B cell (primary cell): ENCODE data around the gene CAMTA1. TPM values are rescaled to one million over a fixed set of nuclear protein-coding genes. Genes with fewer than 3 reads are reported as not detected.

Experiments
- ATAC-seq: fragments of 200-7000 bp; cut with Tn5 transposase; one replicate; pipeline ENCODE4 v1.10.0; 2021; ENCODE audit warnings: low read depth, mild to moderate bottlenecking, moderate number of reproducible peaks, moderate library complexity
- CTCF ChIA-PET: fragments of 350-600 bp; sonication (Branson Sonifier 250); formaldehyde crosslinking; loops from one replicate; lab custom pipeline; 2021; ENCODE audit warnings: antibody characterized with exemption, inconsistent platforms; lab: Charles Lee
- POLR2A ChIA-PET: fragments of 350-600 bp; sonication (Branson Sonifier 250); formaldehyde crosslinking; loops from one replicate; lab custom pipeline; 2021; ENCODE audit warnings: antibody characterized with exemption; lab: Charles Lee
- DNase-seq: peaks from one replicate; pipeline ENCODE4 v3.0.0; 2013
- H2AFZ ChIP-seq: 2 replicates; pipeline ENCODE4 v1.6.1; 2012; ENCODE audit warnings: mild to moderate bottlenecking, low read depth, low read length; ENCODE audit not compliant: insufficient read depth, poor library complexity, severe bottlenecking
- H3K27ac ChIP-seq, 2 donors: 1 replicate in 1 of 2; 2 replicates in 1 of 2; pipeline ENCODE4 v1.5.1; 2012 to 2013; ENCODE audit warnings: low read length in 2 of 2, mild to moderate bottlenecking in 2 of 2, moderate library complexity in 1 of 2
- H3K27me3 ChIP-seq, 4 experiments: fragments of 200-600 bp in 1 of 4; sonication (generic) in 1 of 4; replicated peaks in 1 of 4; 1 replicate in 2 of 4; 2 replicates in 2 of 4; pipeline versions ENCODE4 v1.6.1 to v1.7.0; 2013 to 2016; ENCODE audit warnings: low read length in 3 of 4, mild to moderate bottlenecking in 2 of 4, mixed read lengths in 1 of 4, moderate library complexity in 1 of 4; ENCODE audit not compliant: insufficient read depth in 4 of 4, control insufficient read depth in 3 of 4; ENCODE audit errors: control extremely low read depth in 1 of 4
- H3K36me3 ChIP-seq, 2 experiments: replicated peaks in 1 of 2; 1 replicate in 1 of 2; 2 replicates in 1 of 2; pipeline versions ENCODE4 v1.6.1 to v1.7.1; 2013; ENCODE audit warnings: low read length in 1 of 2; ENCODE audit not compliant: insufficient read depth in 2 of 2, control insufficient read depth in 1 of 2; ENCODE audit errors: control extremely low read depth in 1 of 2, extremely low read depth in 1 of 2
- H3K4me1 ChIP-seq, 2 donors: fragments of 200-600 bp in 1 of 2; sonication (generic) in 1 of 2; 1 replicate in 1 of 2; 2 replicates in 1 of 2; pipeline versions ENCODE4 v1.5.1 to v1.6.1; 2013 to 2017; ENCODE audit warnings: low read length in 2 of 2; ENCODE audit not compliant: control insufficient read depth in 2 of 2, insufficient read depth in 2 of 2
- H3K4me2 ChIP-seq: replicated peaks from 2 replicates; pipeline ENCODE3; 2012; ENCODE audit warnings: mild to moderate bottlenecking, low read depth, low read length; ENCODE audit not compliant: poor library complexity, severe bottlenecking
- H3K4me3 ChIP-seq, 5 experiments: fragments of 200-600 bp in 1 of 5; sonication (generic) in 1 of 5; 1 replicate in 3 of 5; 2 replicates in 2 of 5; pipeline versions ENCODE4 v1.5.1 to v1.7.0; 2011 to 2016; ENCODE audit warnings: low read length in 4 of 5, mild to moderate bottlenecking in 4 of 5, low read depth in 2 of 5, control low read depth in 1 of 5, moderate library complexity in 1 of 5; ENCODE audit not compliant: insufficient read depth in 1 of 5; ENCODE audit errors: control extremely low read depth in 1 of 5, extremely low read depth in 1 of 5
- H3K79me2 ChIP-seq: fragments of 200-600 bp; sonication (generic); one replicate; pipeline ENCODE4 v1.6.0; 2016; ENCODE audit warnings: low read length; ENCODE audit not compliant: control insufficient read depth, insufficient read depth
- H3K9ac ChIP-seq: fragments of 200-600 bp; sonication (generic); 2 replicates; pipeline ENCODE4 v1.6.1; 2017; ENCODE audit warnings: mild to moderate bottlenecking, low read length, moderate library complexity
- H3K9me3 ChIP-seq, 3 donors: one replicate each; pipeline versions ENCODE4 v1.6.1 to v1.7.1; 2013; ENCODE audit warnings: low read length in 2 of 3; ENCODE audit not compliant: control insufficient read depth in 2 of 3, insufficient read depth in 1 of 3; ENCODE audit errors: control extremely low read depth in 1 of 3
- H4K20me1 ChIP-seq: 2 replicates; pipeline ENCODE4 v1.6.0; 2012; ENCODE audit warnings: mild to moderate bottlenecking, low read length; ENCODE audit not compliant: insufficient read depth, control insufficient read depth, poor library complexity, severe bottlenecking
- H3K27ac Mint-ChIP-seq: one replicate; pipeline ENCODE4 v1.8.0; 2021; ENCODE audit warnings: mixed read lengths
- H3K27me3 Mint-ChIP-seq: one replicate; pipeline ENCODE4 v1.8.0; 2021; ENCODE audit warnings: mixed read lengths
- H3K4me1 Mint-ChIP-seq: one replicate; pipeline ENCODE4 v1.8.0; 2021; ENCODE audit warnings: mixed read lengths
- H3K4me3 Mint-ChIP-seq: one replicate; pipeline ENCODE4 v1.8.0; 2021; ENCODE audit warnings: mixed read lengths
- H3K9me3 Mint-ChIP-seq: one replicate; pipeline ENCODE4 v1.8.0; 2022; ENCODE audit warnings: mixed read lengths; ENCODE audit not compliant: insufficient read depth
- CTCF ChIP-seq: fragments of 200-600 bp; IDR thresholded peaks from one replicate; pipeline ENCODE4 v1.8.0; 2022; ENCODE audit warnings: antibody characterized with exemption, mild to moderate bottlenecking
- EZH2 ChIP-seq: IDR thresholded peaks from 2 replicates; pipeline ENCODE4 v1.6.1; 2012; ENCODE audit warnings: borderline replicate concordance, low read depth, mild to moderate bottlenecking, moderate library complexity, low read length; ENCODE audit not compliant: insufficient read depth, poor library complexity, severe bottlenecking
- WGBS: methylation state at CpG from one replicate; pipeline ENCODE4 v1.1.5; 2013; ENCODE audit warnings: missing lambda C conversion rate; ENCODE audit not compliant: insufficient coverage; 5-methylcytosine and 5-hydroxymethylcytosine counted together
- intact Hi-C: fragments of 100-400 bp; cut with micrococcal nuclease; formaldehyde crosslinking; loops from one replicate; pipeline ENCODE4 v1.10.0; 2022
- polyA plus RNA-seq: library from polyadenylated mRNA; depleted of rRNA; stranded (reverse); fragments of >200 nt; gene quantifications from 2 replicates; pipeline ENCODE4 v1.2.3, GENCODE V29; 2012
- total RNA-seq, 2 donors: library from RNA; stranded (reverse); fragments of 120-200 nt in 1 of 2; gene quantifications; 1 replicate in 1 of 2; 2 replicates in 1 of 2; pipeline versions ENCODE4 v1.2.3 to v1.2.4, GENCODE V29; 2013 to 2022

The CAMTA1 gene
- total and polyA plus RNA-seq, 2 donors (not counting 1 experiment from before 2014, with no cell fraction given), result 42.2 to 45.7 TPM

- Mint-ChIP-seq H3K27me3 (peaks cover 5% of the 10 kb centered on the region), H3K4me1 (no peaks in the 10 kb centered on the region), H3K9me3 (no peaks in the 10 kb centered on the region), H3K4me3 (no peak overlapping the region), H3K27ac (no peak overlapping the region)
- DNase-seq (no peak), ATAC-seq (no peak)
- ChIA-PET CTCF (no interaction called here), POLR2A (no interaction called here)
- H3K79me2 ChIP-seq, result no peaks in the 10 kb centered on the region
- no peak overlapping the region for H2AFZ ChIP-seq
- H3K4me3 ChIP-seq, result no peak overlapping the region
- no peak overlapping the region for H3K27ac ChIP-seq
- no peaks in the 10 kb centered on the region for H3K9me3 ChIP-seq
- TF ChIP-seq CTCF, result no peak
- no peak for TF ChIP-seq EZH2
- H3K4me1 ChIP-seq, result no peaks in the 10 kb centered on the region
- intact Hi-C loops, result no loop called here
- H3K9ac ChIP-seq, result no peak overlapping the region
- no peaks in the 10 kb centered on the region for H3K36me3 ChIP-seq
- no peaks in the 10 kb centered on the region for H4K20me1 ChIP-seq
- no peak overlapping the region for H3K4me2 ChIP-seq
- WGBS, result 79% methylated on average over 3 of the region's 4 CpGs
- H3K27me3 ChIP-seq, result no peaks in the 10 kb centered on the region
Observed at GRCh38 chr1:6948861-6949260, 163.6 kb downstream of the CAMTA1 start.

- H3K4me1 Mint-ChIP-seq, result no peaks in the 10 kb centered on the region
- H3K4me1 ChIP-seq, result no peaks in the 10 kb centered on the region
- CTCF ChIA-PET, result no interaction called here
- POLR2A ChIA-PET, result no interaction called here
- WGBS, result 78% methylated on average over 5 of the region's 9 CpGs
- H3K27ac Mint-ChIP-seq, result no peak overlapping the region
- no peak for DNase-seq
- H4K20me1 ChIP-seq, result no peaks in the 10 kb centered on the region
- H3K4me3 ChIP-seq, result no peak overlapping the region
- no peaks in the 10 kb centered on the region for H3K27me3 ChIP-seq
- no peaks in the 10 kb centered on the region for H3K36me3 ChIP-seq
- H2AFZ ChIP-seq, result no peak overlapping the region
- no peaks in the 10 kb centered on the region for H3K9me3 ChIP-seq
- H3K27ac ChIP-seq, result no peak overlapping the region
- no peak overlapping the region for H3K4me3 Mint-ChIP-seq
- no peak for TF ChIP-seq EZH2
- no peak for TF ChIP-seq CTCF
- no peak for ATAC-seq
- H3K4me2 ChIP-seq, result no peak overlapping the region
- no peaks in the 10 kb centered on the region for H3K9me3 Mint-ChIP-seq
- intact Hi-C loops, result no loop called here
- no peak overlapping the region for H3K9ac ChIP-seq
- peaks cover 7% of the 10 kb centered on the region for H3K27me3 Mint-ChIP-seq
- no peaks in the 10 kb centered on the region for H3K79me2 ChIP-seq
Observed at GRCh38 chr1:6950001-6950765, 164.9 kb downstream of the CAMTA1 start.
